Measurements from ENCODE around the gene PLPP7.

PLPP7 gene

DNA sequence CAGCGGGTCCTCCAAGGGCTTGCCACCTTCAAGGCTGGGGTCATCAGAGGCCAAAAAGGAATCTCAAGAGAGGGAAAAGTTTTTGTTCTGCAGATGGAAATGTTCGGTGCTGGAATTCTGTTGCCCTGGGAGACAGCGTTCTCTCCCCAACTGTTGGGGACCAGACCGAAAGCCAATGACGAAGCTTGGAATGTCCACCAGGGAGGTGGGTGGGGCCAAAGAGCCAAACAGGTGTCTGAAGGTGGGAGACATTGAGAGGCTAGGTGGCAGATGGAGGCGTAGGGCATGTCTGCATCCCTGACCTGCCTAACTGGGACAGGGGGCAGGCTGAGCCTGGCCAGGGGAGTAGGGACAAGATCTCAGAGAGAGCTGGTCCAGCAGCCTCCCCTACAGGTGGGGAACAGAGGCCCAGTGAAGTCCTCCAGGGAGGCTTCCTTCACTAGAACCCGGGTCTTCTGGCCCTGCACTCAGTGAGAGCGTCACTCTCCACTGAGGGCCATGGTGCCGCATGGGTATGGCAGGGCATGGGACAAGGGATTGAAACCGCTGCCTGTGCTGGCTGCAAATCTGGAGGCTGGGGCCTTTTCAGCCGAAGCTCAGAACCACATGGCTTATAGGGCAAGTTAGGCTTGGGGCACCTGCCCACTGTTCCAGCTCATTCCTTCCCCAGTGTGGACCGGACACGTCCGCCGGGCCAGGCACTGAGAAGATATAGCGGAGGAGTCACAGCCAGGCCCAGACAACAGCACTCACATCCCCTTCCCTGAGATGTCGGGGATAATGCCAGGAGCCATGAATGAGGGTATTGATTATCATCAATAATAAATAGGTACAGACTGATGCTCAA lies 8.2 kb upstream of the PLPP7 start:
- DNase-seq (ENCODE audit: low read depth, low spot score): no peak

DNA sequence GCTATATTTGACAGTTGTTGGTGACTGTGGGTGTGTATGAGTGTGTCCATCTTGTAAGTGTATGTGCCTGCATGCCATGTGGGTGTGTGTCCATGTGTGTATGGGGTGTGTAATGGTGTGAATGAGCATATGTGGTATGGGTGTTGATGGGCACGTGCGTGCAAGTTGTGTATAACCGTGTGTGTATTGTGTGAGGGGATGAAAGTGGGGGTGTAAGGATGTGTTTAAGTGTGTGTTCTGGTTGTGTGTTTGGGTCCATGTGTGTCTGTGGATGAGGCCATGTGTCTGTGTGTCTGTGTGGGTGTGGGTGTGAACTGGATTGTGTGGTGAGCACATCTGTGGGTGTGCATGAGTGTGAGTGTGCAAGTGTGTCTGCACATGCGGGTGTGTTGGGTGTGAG lies 7.3 kb upstream of the PLPP7 start:
- no peak for DNase-seq (ENCODE audit: low read depth, low spot score)

DNA sequence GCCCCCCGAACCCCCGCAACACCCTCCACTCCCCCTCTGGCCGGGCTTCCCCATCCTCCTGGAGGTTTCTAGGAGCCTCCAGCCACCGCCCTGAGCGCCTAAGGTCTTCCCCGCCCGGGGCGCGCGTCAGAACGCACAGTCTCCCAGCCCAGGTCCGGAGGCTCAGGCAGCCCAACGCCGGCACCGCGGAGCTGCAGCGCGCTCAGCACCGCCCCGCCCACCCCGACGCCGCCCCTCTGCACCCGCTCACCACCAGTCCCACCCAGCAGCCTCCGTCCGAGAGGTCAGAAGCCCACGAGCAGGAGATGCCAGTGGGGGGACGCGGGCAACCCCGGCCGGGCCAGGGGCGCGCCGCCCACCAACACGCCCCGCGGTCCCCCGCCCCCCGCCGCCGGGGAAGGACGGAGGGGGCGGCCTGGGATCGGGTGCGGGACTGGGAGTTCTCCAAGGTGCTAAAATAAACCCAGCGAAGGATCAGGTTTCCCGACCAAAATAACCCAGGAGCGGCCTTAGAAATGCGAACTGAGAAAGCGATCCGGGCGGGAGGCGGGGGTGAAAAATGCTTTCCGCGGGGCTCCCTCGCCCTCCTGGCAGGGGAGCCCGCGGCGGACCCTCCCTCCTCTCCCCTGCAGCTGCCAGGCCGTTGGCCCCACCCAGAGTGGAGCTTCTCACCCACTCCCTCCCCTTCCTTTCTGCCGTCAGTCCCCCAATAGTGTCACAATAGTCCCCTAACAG lies 6.7 kb upstream of the PLPP7 start:
- DNase-seq (ENCODE audit: low read depth, low spot score): no peak

DNA sequence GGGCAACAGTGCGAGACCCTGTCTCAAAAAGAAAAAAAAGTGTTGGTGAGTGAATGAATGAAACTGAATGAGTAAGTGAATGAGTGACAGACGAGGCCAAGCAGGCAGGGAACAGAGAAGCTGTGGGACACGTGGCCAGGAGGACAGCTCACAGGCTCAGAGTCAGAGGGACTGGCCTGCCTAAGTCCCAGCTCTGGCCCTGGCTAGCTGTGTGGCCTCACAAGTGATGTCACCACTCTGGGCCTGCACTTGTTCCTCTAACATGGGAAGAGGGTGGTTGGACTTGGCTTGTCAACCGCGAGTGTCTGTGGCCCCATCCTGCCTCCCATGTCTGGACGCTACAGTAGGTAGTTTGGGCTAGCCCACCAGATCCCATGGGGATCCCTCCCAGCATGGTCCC lies 4.7 kb upstream of the PLPP7 start:
- no peak for DNase-seq (ENCODE audit: low read depth, low spot score)

DNA sequence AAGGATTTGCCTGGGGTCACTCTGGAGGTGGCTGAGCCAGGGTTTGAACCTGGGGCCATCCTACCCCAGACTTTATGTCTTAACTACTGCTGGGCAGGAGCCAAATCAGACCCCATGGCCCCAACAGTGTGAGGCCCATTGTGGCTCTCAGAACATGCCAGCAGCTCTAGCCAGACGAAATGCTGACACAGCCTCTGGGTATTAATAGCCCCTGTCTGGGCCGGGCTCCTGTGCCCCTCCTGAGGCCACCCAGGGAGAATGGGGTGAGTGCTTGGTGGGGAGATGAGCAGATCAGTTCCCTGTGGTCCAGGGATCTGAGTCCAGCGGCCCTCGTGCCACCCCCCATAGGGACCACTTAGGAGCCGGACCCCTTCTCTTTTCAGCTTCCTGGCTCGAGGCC lies 2.2 kb upstream of the PLPP7 start:
- no peak for DNase-seq (ENCODE audit: low read depth, low spot score)

DNA sequence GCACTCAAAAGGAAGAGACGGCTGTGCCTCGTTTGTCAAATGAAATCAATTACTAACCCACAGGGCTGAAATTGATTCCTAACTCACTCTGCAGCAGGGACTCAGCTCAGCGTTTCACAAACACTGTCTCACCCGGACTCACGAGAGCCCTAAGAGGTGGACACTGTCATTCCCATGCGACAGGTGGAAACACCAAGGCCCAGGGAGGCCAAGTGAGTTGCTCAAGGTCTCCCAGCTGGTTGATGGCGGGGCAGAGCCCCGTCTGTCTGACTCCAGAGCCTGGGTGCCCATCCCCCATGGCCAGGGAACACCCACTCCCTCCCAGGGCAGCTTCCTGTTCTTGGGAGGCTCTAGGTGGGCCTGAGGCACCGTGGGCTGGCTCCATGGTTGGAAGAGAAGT lies 1.3 kb upstream of the PLPP7 start:
- DNase-seq (ENCODE audit: low read depth, low spot score): no peak

DNA sequence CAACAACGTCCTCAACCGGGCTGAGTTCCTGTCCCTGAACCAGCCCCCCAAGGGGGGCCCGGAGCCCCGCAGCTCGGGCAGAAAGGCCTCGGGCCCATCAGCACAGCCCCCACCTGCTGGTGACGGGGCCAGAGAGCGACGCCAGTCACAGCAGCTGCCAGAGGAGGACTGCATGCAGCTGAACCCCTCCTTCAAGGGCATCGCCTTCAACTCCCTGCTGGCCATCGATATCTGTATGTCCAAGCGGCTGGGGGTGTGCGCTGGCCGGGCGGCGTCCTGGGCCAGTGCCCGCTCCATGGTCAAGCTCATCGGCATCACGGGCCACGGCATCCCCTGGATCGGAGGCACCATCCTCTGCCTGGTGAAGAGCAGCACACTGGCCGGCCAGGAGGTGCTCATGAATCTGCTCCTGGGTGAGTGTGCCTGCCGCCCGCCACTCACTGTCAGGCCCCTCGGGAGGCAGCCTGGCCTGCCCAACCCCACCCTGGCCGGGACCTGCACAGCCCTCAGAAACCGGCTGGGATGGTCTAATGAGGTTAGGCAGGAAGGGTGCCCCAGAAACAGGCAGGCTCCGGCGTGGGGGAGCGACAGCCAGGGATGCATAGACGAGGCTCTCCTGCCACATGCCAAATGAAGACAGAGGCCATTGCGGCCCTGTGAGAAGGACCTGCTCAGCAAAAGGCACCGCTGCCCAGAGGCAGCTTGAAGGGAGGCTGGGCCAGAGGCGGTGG lies 678 bp downstream of the PLPP7 start:
- no peak for DNase-seq (ENCODE audit: low read depth, low spot score)

DNA sequence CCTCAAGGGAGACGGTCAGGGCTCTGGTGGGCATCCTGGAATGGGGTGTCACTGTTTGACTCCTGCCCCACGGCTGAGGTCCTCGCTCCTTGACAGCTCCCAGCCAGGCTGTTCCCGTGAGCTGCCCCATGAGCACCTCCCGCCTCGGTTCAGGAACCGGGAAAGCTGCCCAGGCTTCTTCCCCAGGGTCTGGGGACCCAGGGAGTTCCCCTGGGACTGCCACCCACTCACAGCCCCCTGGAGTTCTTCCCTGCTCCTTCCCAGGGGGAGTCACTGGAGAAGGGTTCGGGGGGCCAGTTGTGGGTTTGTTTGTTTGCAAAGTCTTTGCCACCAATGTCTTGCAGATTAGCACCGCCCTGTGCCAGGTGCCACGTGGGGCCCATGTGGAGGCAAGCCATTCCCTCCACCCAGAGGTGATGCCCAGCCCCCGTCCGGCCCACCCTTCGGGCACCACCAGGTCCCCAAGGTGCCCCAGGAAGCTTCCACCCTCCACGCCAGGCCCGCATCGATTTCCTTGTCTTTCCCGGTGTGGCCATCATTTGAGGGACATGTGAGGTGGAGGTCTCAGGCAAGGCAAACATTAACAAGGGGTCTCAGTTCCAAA lies 1.3 kb downstream of the PLPP7 start:
- no peak for DNase-seq (ENCODE audit: low read depth, low spot score)

DNA sequence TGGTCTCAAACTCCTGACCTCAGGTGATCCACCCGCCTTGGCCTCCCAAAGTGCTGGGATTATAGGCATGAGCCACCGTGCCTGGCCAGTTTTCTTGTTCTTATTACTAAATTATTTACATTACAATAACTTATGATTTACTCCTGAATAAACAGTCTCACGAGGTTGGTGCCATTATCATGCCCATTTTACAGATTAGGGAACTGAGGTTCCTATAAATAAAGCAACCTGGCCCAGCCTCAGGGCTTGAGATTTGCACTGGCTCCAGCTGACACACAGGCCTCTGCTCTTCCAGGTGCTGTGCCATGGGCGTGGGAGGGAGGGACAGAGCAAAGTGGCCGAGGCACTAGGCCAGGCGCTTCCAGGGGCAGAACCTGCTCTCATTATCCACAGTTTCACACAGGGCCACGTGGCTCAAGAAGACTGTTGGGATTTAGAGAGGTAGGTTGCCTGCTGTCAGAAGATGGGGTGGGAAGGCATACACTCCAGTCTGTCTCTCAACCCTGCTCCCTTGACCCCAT lies 2.3 kb downstream of the PLPP7 start:
- no peak for DNase-seq (ENCODE audit: low read depth, low spot score)

DNA sequence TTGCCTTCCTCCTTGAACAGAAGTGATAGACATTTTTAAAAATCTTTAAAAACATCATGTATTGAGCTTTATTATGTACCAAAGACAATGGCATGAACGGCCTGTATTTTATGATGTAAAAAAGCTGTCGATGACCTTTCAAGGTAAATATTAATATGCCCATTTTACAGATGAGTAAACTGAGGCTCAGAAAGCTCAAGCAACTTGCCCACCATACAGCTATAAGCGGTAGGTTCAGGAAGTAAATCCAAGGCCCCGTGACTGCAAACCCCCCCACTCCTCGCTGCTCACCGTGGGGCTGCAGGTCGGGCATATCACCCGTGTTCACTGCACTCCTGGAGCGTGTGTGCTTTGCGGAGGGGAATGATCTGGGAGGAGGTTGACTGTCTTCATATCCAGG lies 3.4 kb downstream of the PLPP7 start:
- DNase-seq (ENCODE audit: low read depth, low spot score): no peak

DNA sequence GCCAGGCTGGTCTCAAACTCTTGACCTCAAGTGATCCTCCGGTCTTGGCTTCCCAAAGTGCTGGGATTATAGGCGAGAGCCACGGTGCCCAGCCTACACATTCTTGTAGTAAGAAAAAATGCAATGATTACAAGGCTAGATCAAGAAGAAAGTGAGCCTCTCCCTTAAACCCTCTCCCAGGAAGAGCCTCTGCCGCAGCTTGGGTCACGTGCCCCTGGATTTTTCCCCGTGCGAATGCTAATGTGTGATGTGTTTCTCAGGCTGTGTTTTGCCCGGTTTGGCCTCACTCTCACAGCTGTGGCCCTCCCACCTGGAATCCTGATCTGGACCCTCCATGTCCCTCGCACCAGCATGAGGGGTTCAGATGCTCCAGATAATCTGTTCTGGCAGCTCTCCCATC lies 6.9 kb downstream of the PLPP7 start:
- DNase-seq (ENCODE audit: low read depth, low spot score): no peak

DNA sequence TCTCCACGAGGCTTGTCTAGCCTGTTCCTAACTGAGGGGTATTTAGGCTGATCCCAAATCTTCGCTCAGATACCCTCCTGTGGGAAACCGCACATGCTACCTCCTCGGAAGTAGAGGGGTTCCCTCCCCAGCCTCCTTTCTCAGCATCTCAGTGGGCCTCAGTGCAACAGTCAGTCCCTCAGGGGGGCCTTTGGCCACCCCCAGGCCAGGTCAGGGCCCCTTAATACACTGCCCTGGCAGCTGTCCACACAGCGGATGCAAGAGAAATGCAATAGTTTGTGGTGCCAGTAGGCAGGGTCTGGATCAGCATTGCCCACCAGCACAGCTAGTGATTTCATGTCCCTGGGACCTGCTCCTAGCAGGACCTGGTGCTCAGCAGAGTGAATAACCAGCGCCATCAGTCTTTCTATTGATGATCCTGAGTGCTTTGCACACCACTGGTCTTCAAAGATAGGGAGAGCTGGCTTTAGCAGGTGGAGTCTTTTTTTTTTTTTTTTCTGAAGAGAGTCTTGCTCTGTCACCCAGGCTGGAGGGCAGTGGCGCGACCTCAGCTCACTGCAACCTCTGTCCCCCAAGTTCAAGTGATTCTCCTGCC lies 7.5 kb downstream of the PLPP7 start:
- DNase-seq (ENCODE audit: low read depth, low spot score): no peak

DNA sequence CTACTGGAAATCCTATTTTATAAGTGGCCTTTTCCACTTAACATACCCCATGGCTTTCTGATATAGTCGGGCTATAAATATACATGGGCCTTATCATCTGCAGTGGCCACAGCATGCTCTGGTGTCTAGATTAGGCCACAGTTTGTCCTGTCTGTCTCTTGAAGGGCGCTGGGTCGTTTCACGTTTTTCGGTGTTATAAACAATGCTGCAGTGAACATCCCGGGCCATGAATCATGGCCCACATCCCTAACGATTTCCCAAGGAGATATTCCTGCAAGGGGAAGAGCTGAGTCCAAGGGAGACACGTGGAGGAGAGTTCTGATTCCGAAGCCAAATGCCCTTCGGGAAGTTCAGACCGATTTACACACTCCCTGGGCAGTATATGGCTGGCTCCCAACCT lies 8.4 kb downstream of the PLPP7 start:
- no peak for DNase-seq (ENCODE audit: low read depth, low spot score)

DNA sequence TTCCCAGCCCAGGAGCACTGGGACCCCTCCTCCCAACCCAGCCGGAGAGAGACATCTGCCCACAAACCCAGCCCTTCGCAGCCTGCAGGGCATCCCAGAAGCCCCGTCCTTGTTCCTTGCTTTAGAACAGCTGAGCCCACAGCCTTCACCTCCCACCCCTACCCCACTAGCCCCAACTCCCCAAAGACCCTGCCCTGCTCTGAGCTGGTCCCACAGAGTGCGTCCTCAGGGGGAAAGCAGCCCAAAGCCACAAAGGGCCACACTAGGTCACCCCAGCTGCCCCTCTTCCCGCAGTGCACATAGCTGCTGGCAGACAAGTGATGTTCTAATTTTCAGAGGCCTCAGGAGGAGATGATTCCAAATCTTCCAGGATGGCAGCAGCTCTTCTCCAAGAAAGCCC lies 8.8 kb downstream of the PLPP7 start:
- no peak for DNase-seq (ENCODE audit: low read depth, low spot score)

DNA sequence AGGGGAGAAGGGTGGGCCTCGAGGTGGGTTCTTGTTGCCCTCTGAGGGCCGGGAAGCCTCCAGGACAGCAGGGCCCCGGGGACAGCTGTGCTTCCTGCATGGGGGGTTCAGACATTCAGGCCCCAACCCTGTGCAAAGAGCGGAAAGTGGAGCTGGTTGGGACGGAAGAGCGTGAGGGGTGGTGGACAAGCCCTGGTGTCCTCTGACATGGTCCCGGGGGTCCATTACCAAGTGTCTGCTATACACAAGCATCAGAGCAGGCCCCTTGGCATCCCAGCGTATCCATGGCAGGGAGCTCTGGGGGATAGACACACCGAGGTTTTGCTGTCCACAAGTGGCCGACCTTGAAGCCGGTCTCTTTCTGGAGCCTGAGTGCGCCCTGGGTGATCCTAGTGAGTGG lies 9.3 kb downstream of the PLPP7 start:
- no peak for DNase-seq (ENCODE audit: low read depth, low spot score)

DNA sequence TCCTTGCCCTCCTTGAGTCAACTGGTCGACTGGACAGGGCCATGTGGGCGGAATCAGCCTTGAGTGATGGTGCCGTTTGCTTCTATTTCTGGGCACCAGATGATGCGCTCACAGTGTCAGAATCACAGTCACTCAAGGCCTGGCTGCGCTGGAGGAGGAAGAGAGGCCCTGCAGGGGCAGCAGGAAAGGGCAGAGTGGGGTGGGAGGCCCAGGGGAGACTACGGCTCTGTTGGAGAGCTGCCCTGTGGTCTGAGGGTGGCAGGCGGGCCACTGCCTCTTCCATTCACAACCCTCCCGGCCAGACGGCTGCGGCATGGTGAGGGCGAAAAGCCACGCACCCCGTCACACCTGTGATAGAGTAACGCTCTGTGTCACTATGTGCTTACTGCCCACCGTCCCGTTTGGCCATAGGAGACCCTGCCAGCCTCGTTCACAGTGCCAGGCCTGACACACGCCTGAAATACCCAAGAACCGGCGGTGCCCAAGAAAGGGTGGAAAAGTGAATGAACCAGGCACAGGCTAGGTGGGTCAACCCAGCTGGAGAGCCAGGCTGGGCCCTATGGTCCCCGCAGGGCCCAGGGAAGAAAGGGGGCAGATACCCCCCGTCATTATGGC lies 9.9 kb downstream of the PLPP7 start:
- no peak for DNase-seq (ENCODE audit: low read depth, low spot score)

DNA sequence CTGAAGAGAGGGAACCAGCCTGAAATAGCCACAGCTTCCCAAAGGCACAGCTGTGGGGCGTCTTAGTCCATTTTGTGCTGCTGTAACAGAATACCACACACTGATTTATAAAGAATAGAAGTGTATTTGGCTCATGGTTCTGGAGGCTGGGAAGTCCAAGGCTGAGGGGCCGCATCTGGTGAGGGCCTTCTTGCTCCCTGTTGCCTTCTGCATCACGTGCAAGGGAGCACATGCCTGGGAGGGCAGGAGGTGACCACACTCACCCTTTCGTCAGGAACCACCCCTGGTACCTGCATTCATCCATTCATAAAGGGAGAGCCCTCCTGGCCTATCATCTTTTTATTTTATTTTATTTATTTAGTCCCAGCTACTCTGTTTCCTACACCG lies 10.4 kb downstream of the PLPP7 start:
- no peak for DNase-seq (ENCODE audit: low read depth, low spot score)

DNA sequence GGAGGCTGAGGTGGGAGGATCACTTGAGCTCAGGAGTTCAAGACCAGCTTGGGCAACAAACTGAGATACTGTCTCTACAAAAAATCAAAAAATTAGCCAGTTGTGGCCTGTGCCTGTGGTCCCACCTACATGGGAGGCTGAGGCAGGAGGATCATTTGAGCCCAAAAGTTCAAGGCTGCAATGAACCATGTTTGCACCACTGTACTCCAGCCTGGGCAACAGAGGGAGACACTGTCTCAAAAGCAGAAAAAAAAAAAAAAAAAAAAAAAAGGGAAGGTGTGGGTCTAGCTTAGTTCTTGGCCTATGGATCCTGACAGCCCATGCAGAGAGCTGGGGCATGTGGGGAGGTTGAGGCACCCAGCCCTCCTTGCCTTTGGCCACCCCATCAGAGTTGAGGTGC lies 10.9 kb downstream of the PLPP7 start:
- no peak for DNase-seq (ENCODE audit: low read depth, low spot score)

DNA sequence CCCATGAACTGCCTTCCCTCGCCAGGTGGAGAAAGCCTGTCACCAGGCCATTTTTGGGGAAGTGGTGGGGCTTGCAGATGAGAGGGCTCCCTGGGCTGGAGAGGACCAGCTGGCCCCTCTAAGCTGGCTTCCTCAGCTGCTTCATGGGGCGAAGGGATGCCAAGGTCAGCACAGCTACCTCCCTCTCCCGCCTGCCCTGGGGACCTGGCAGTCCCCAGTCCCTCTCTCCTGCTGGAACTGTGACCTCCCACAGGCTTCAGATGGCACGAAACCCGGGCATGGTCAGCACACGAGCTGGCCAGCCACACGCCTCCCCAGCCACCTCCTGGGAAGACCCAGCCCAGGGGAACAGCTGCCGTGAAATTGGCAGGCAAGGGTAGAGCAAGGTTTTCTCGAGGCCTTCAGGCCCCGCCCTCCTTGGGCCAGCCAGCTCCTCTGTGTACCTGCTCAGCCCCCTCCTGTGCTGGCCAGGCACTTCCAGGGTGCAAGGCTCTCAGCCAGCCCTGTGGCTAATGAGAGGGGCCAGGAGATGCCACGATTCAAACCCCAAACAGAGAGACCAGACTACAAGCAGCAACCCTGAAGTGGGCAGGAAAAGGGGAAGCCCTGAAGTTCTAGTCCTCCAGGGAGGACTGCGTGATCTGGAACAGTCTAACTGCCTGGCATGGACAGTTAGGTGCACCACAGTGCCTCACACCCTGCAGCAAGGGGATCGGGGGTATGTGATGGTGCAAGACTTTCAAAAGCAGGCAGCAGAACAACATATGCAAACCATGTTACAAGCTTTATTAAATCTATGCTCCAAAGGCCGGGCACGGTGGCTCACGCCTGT lies 12.9 kb downstream of the PLPP7 start:
- DNase-seq (ENCODE audit: low read depth, low spot score): no peak

Measured in activated naive CD8-positive, alpha-beta T cell treated with anti-CD3 and anti-CD28 coated beads, Interleukin-2, amount 50 U/mL, for 16 hours (primary cell).